Brain microvascular endothelial cell (primary cell): ENCODE results near the gene CFAP97D1.

Experiments
- DNase-seq: peaks from one replicate; pipeline ENCODE4 v3.0.0-alpha.2; 2020
- H3K27ac ChIP-seq: fragments of 250-450 bp; sonication (Bioruptor Pico); 2 replicates; pipeline ENCODE4 v1.5.1; 2020; ENCODE audit warnings: mild to moderate bottlenecking, moderate library complexity
- H3K27me3 ChIP-seq: fragments of 250-450 bp; sonication (Bioruptor Pico); replicated peaks from 2 replicates; pipeline ENCODE4 v1.5.1; 2020; ENCODE audit warnings: mild to moderate bottlenecking
- H3K36me3 ChIP-seq: fragments of 250-450 bp; sonication (Bioruptor Pico); replicated peaks from 2 replicates; pipeline ENCODE4 v1.5.1; 2020; ENCODE audit warnings: mild to moderate bottlenecking
- H3K4me3 ChIP-seq: 2 replicates; pipeline ENCODE4 v1.5.1; 2011; ENCODE audit warnings: low read depth, mild to moderate bottlenecking, control low read depth, low read length, moderate library complexity
- CTCF ChIP-seq: IDR thresholded peaks from 2 replicates; pipeline ENCODE4 v1.5.1; 2011; ENCODE audit warnings: low read depth, mild to moderate bottlenecking, moderate library complexity, low read length, control low read depth, inconsistent platforms; ENCODE audit errors: missing control alignments
- in situ Hi-C: cut with HindIII; loops from 2 replicates; pipeline ENCODE4 v1.10.0; 2017; ENCODE audit warnings: low sequenced_read_pairs, low pct_ligation_motif_present

CFAP97D1 gene

DNA sequence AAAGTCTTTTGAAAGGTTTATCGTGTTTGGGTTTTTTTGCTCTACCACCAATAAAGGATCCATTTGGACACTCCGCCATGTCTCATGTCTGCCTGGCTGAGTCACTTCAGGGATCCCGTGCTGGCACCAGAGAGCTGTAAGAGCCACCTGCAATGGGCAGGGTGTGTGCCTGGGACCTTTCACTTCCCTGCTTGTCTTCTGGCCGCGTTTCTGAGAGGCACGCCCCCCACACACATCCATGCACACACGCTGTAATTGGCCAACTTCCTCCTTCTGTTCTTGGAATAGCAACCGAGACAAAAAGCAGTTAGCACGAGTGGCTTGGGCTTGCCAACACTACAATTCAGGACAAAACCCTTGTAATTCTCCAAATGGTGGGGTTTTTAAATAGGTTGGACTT, 11.9 kb upstream of the CFAP97D1 start:
- H3K4me3 ChIP-seq = no peak overlapping the region
- DNase-seq = no peak
- in situ Hi-C loops = no loop called here

DNA sequence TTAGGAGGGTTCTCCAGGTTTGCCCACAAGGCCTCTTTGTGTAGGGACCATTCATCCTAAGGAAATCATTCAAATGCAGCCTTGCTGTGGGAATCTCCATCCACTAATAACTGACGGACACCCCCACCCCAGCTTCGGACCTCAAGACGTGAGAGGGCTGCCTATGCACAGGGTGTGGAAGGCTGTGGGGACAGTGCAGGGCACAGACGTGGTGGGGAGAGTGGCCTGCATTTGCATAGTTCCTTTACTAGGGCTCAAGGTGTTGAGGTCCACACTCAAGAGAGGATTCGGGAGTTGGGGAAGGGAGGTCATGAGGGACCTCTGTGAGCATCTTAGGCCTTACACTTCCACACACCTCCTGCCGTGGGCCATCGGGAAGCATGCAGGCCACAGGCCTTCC, 11.3 kb upstream of the CFAP97D1 start:
- H3K36me3 ChIP-seq = peaks cover 52% of the 10 kb centered on the region
- H3K27me3 ChIP-seq = no peaks in the 10 kb centered on the region
- TF ChIP-seq CTCF = no peak
- H3K4me3 ChIP-seq = no peak overlapping the region
- in situ Hi-C loops = no loop called here
- no peak for DNase-seq
- H3K27ac ChIP-seq = no peak overlapping the region

More for the DNA sequence above, 11.9 kb upstream of the CFAP97D1 start:
- no peaks in the 10 kb centered on the region for H3K27me3 ChIP-seq
- no peak for TF ChIP-seq CTCF
- peaks cover 47% of the 10 kb centered on the region for H3K36me3 ChIP-seq
- no peak overlapping the region for H3K27ac ChIP-seq

- in situ Hi-C loops = no loop called here
- H3K36me3 ChIP-seq = peaks cover 55% of the 10 kb centered on the region
- DNase-seq = no peak
- no peaks in the 10 kb centered on the region for H3K27me3 ChIP-seq
- H3K4me3 ChIP-seq = no peak overlapping the region
- H3K27ac ChIP-seq = no peak overlapping the region
- no peak for TF ChIP-seq CTCF
These were observed 10.8 kb upstream of the CFAP97D1 start for GRCh38 chr17:43769426-43769825.

DNA sequence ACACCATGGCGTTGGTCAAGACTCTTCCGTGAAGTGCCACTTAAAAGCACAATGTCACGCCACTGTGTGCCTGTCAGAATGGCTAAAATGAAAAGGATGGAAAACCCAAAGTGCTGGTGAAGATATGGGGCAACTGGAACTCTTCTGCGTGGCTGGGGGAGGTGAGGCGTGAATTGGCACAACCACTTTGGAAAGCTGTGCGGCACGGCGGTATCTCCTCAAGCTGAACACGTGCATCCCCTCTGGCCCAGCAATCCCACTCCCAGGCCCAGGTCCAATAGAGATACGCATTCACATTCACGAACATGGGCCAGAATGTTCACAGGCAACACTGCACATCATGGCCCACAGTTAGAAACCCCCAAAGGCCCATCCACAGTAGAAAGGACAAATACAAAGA, 10.4 kb upstream of the CFAP97D1 start:
- H3K4me3 ChIP-seq = no peak overlapping the region
- peaks cover 59% of the 10 kb centered on the region for H3K36me3 ChIP-seq
- DNase-seq = no peak
- H3K27me3 ChIP-seq = no peaks in the 10 kb centered on the region
- no peak for TF ChIP-seq CTCF
- H3K27ac ChIP-seq = no peak overlapping the region
- in situ Hi-C loops = no loop called here

- no peak for DNase-seq
- TF ChIP-seq CTCF = no peak
- H3K4me3 ChIP-seq = no peak overlapping the region
- H3K27me3 ChIP-seq = no peaks in the 10 kb centered on the region
- H3K36me3 ChIP-seq = peaks cover 63% of the 10 kb centered on the region
- in situ Hi-C loops = no loop called here
- H3K27ac ChIP-seq = no peak overlapping the region
These were observed 9.3 kb upstream of the CFAP97D1 start for GRCh38 chr17:43770957-43771356.

- in situ Hi-C loops = no loop called here
- peaks cover 65% of the 10 kb centered on the region for H3K36me3 ChIP-seq
- no peak for TF ChIP-seq CTCF
These were observed 8.8 kb upstream of the CFAP97D1 start for GRCh38 chr17:43771463-43771862.

More at GRCh38 chr17:43771463-43771862, 8.8 kb upstream of the CFAP97D1 start:
- Histone ChIP-seq H3K4me3 (no peak overlapping the region), H3K27ac (no peak overlapping the region), H3K27me3 (no peaks in the 10 kb centered on the region)
- DNase-seq = no peak
